ENCODE results near the gene SPAG16.
A peak's percentile ranks its signal among the peaks of the same experiment; 100 is the strongest.

Gene SPAG16

GRCh38 chr2:214410918-214411554, 1126.8 kb downstream of the SPAG16 start, which contains the start of gene VWC2L:
Gene VWC2L (plus strand): TSS chr2:214411054. CDS start chr2:214414194, 3,140 bp downstream.
- DNase-seq, result peak; percentile 62

- no peak for DNase-seq
Observed at GRCh38 chr2:214412679-214413078, 1128.4 kb downstream of the SPAG16 start.

GRCh38 chr2:214436470-214436869, 1152.2 kb downstream of the SPAG16 start:
- no peak for DNase-seq

- no peak for DNase-seq
Observed at GRCh38 chr2:214450118-214450894, 1166.0 kb downstream of the SPAG16 start.

GRCh38 chr2:214451516-214452275, 1167.4 kb downstream of the SPAG16 start:
- no peak for DNase-seq

Data from NCI-H2227 treated with DMSO at 0.1 percent for 48 hours (cell line).